Kidney epithelial cell (primary cell): ENCODE results near the gene SERTM1. TPM values are rescaled to one million over a fixed set of nuclear protein-coding genes. Genes with fewer than 3 reads are reported as not detected.

Experiments
- DNase-seq: peaks from one replicate; pipeline ENCODE4 v3.0.0-alpha.2; 2010; ENCODE audit warnings: low read depth
- H3K27me3 ChIP-seq: 2 replicates; pipeline ENCODE4 v1.6.0; 2011; ENCODE audit warnings: low read length; ENCODE audit not compliant: control insufficient read depth, insufficient read depth
- H3K36me3 ChIP-seq: 2 replicates; pipeline ENCODE4 v1.5.1; 2011; ENCODE audit warnings: low read length; ENCODE audit not compliant: control insufficient read depth, insufficient read depth
- H3K4me3 ChIP-seq: 2 replicates; pipeline ENCODE4 v1.5.1; 2011; ENCODE audit warnings: low read depth, mild to moderate bottlenecking, control low read depth, low read length
- total RNA-seq: library from RNA; depleted of rRNA; stranded (reverse); fragments of >200 nt; gene quantifications from 2 replicates; pipeline ENCODE4 v1.2.3, GENCODE V29; 2015
- TF ChIP-seq, protein P1 (sequence below): IDR thresholded peaks from 2 replicates; pipeline ENCODE4 v1.5.1; 2011; ENCODE audit warnings: mild to moderate bottlenecking, moderate library complexity, low read length, control low read depth, inconsistent platforms; ENCODE audit not compliant: insufficient read depth, poor library complexity, severe bottlenecking

SERTM1 gene
- total RNA-seq, 1 donor from 2014 or later, result not detected

- no peak overlapping the region for H3K4me3 ChIP-seq
- H3K36me3 ChIP-seq, result no peaks in the 10 kb centered on the region
- TF ChIP-seq, protein P1, sequence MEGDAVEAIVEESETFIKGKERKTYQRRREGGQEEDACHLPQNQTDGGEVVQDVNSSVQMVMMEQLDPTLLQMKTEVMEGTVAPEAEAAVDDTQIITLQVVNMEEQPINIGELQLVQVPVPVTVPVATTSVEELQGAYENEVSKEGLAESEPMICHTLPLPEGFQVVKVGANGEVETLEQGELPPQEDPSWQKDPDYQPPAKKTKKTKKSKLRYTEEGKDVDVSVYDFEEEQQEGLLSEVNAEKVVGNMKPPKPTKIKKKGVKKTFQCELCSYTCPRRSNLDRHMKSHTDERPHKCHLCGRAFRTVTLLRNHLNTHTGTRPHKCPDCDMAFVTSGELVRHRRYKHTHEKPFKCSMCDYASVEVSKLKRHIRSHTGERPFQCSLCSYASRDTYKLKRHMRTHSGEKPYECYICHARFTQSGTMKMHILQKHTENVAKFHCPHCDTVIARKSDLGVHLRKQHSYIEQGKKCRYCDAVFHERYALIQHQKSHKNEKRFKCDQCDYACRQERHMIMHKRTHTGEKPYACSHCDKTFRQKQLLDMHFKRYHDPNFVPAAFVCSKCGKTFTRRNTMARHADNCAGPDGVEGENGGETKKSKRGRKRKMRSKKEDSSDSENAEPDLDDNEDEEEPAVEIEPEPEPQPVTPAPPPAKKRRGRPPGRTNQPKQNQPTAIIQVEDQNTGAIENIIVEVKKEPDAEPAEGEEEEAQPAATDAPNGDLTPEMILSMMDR, result no peak
- DNase-seq, result peak; percentile 61
- H3K27me3 ChIP-seq, result no peaks in the 10 kb centered on the region
Measured at GRCh38 chr13:36685927-36686326, 12.1 kb downstream of the SERTM1 start.

DNA sequence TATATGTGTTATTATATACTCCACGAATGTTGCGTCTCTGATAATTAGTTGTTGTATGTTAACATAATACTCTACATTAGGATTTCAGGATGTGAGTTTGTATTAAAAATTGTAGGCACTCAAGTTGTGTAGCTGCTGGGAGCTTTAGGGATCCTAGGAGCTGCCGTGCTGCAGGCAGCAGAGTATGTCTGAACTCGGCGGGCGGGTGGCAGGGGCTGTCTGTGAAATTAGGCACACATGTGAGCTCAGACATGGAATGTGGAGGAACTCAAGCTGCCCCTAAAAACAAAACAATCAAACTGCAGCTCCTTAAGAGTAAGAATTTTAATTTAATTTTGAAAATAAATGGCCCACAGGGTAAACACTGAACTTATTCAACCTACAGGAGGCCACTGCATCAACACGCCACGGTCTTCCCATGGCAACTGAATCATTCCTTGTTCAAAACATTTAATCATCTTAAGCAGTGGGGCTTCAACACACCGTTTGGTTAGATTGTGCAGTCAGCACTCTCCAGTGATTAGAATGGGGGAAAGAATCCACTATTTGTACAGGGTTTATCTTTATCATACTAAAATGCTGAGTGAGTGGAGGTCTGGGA, 22.7 kb downstream of the SERTM1 start:
- no peak for DNase-seq
- Histone ChIP-seq H3K27me3 (peaks cover 10% of the 10 kb centered on the region), H3K4me3 (no peak overlapping the region), H3K36me3 (no peaks in the 10 kb centered on the region)
- TF ChIP-seq, protein P1, result no peak

GRCh38 chr13:36700170-36700569, 26.4 kb downstream of the SERTM1 start:
- Histone ChIP-seq H3K4me3 (no peak overlapping the region), H3K36me3 (no peaks in the 10 kb centered on the region), H3K27me3 (peaks cover 4% of the 10 kb centered on the region)
- TF ChIP-seq, protein P1, result no peak
- no peak for DNase-seq

- H3K36me3 ChIP-seq, result no peaks in the 10 kb centered on the region
- no peaks in the 10 kb centered on the region for H3K27me3 ChIP-seq
- no peak overlapping the region for H3K4me3 ChIP-seq
- no peak for DNase-seq
- TF ChIP-seq, protein P1, result no peak
Measured at GRCh38 chr13:36706755-36707154, 32.9 kb downstream of the SERTM1 start.

- H3K4me3 ChIP-seq, result no peak overlapping the region
- no peaks in the 10 kb centered on the region for H3K36me3 ChIP-seq
- H3K27me3 ChIP-seq, result no peaks in the 10 kb centered on the region
- TF ChIP-seq, protein P1, result no peak
- no peak for DNase-seq
Measured at GRCh38 chr13:36709136-36709890, 35.5 kb downstream of the SERTM1 start.
